HCT116 (cell line): ENCODE measurements around the gene TMPRSS13. TPM values are rescaled to one million over a fixed set of nuclear protein-coding genes. Genes with fewer than 3 reads are reported as not detected.

Experiments
- ATAC-seq: fragments of 200-7000 bp; cut with Tn5 transposase; 2 replicates; pipeline ENCODE4 v1.9.1; 2020; ENCODE audit warnings: mild to moderate bottlenecking, moderate library complexity
- BruUV-seq: library from RNA; stranded (reverse); fragments of 400-500 nt; replicated peaks from 2 replicates; lab custom pipeline; 2021; lab: Mats Ljungman, UMichigan
- CTCF ChIA-PET: fragments of 300-600 bp; sonication (Branson Sonifier 250); formaldehyde crosslinking; loops from one replicate; lab custom pipeline; 2021; ENCODE audit warnings: antibody characterized with exemption; lab: Charles Lee
- POLR2A ChIA-PET: fragments of 300-600, 350-600 bp; sonication (Branson Sonifier 250); formaldehyde crosslinking; loops from one replicate; lab custom pipeline; 2021; ENCODE audit warnings: antibody characterized with exemption; lab: Charles Lee
- RAD21 ChIA-PET, 2 experiments: fragments of 300-600 bp; sonication (Branson Sonifier 250); formaldehyde crosslinking; loops; one replicate each; lab custom pipeline; 2023; ENCODE audit warnings: low total read pairs in 2 of 2; ENCODE audit not compliant: uncharacterized antibody in 2 of 2, unreplicated experiment in 2 of 2, low non-redundant PET in 1 of 2; lab: Charles Lee
- DNase-seq: peaks from one replicate; pipeline ENCODE4 v3.0.0-alpha.2; 2010; ENCODE audit warnings: low read depth, low spot score
- H2AFZ ChIP-seq: fragments of 200-600 bp; shearing (Covaris generic), sonication (generic); 2 replicates; pipeline ENCODE4 v1.6.1; 2017; ENCODE audit warnings: low read depth, mixed run types, mixed read lengths, antibody characterized with exemption, low read length; ENCODE audit not compliant: poor library complexity, severe bottlenecking
- H3K27ac ChIP-seq: 2 replicates; pipeline ENCODE4 v1.5.1; 2012; ENCODE audit warnings: low read depth, low read length
- H3K27me3 ChIP-seq: fragments of 200-600 bp; sonication (generic); 2 replicates; pipeline ENCODE4 v1.6.1; 2016; ENCODE audit warnings: mixed run types, low read length, mixed read lengths; ENCODE audit not compliant: insufficient read depth
- H3K36me3 ChIP-seq, 2 experiments: fragments of 200-500 bp in 1 of 2; fragments of 200-600 bp in 1 of 2; sonication (Bioruptor generic) in 1 of 2; sonication (generic) in 1 of 2; 2 replicates each; pipeline versions ENCODE4 v1.5.1 to v1.6.1; 2014 to 2016; ENCODE audit warnings: low read length in 2 of 2, inconsistent platforms in 1 of 2, mixed read lengths in 1 of 2, mixed run types in 1 of 2; ENCODE audit not compliant: insufficient read depth in 2 of 2, control insufficient read depth in 1 of 2
- H3K4me1 ChIP-seq, 2 experiments: fragments of 200-600 bp in 1 of 2; sonication (generic) in 1 of 2; 2 replicates each; pipeline versions ENCODE4 v1.5.1 to v1.6.1; 2012 to 2017; ENCODE audit warnings: low read length in 2 of 2, inconsistent platforms in 1 of 2, mild to moderate bottlenecking in 1 of 2, mixed read lengths in 1 of 2, mixed run types in 1 of 2, moderate library complexity in 1 of 2; ENCODE audit not compliant: insufficient read depth in 2 of 2, control insufficient read depth in 1 of 2
- H3K4me2 ChIP-seq: fragments of 200-600 bp; sonication (generic); 2 replicates; pipeline ENCODE4 v1.6.1; 2017; ENCODE audit warnings: mixed run types, low read length, mixed read lengths
- H3K4me3 ChIP-seq, 2 experiments: fragments of 200-600 bp in 1 of 2; sonication (generic) in 1 of 2; replicated peaks in 1 of 2; 2 replicates each; pipeline ENCODE4 v1.5.1; 2011 to 2016; ENCODE audit warnings: low read length in 2 of 2, control low read depth in 1 of 2, low read depth in 1 of 2, mild to moderate bottlenecking in 1 of 2, mixed read lengths in 1 of 2, mixed run types in 1 of 2
- H3K79me2 ChIP-seq: fragments of 200-600 bp; sonication (generic); 2 replicates; pipeline ENCODE4 v1.6.1; 2017; ENCODE audit warnings: mild to moderate bottlenecking, mixed run types, low read length, moderate library complexity, mixed read lengths; ENCODE audit not compliant: insufficient read depth
- H3K9ac ChIP-seq: fragments of 200-600 bp; sonication (generic); 2 replicates; pipeline ENCODE4 v1.6.1; 2016; ENCODE audit warnings: low read length, mixed read lengths
- H3K9me2 ChIP-seq: fragments of 200-600 bp; sonication (generic), shearing (Covaris generic); 2 replicates; pipeline ENCODE4 v1.6.1; 2017; ENCODE audit warnings: mixed run types, mild to moderate bottlenecking, moderate library complexity; ENCODE audit not compliant: insufficient read depth
- H3K9me3 ChIP-seq, 2 experiments: fragments of 200-500 bp in 1 of 2; fragments of 200-600 bp in 1 of 2; sonication (Bioruptor generic) in 1 of 2; sonication (generic) in 1 of 2; 2 replicates each; pipeline ENCODE4 v1.6.1; 2014 to 2017; ENCODE audit warnings: low read length in 2 of 2, mixed read lengths in 2 of 2, inconsistent platforms in 1 of 2, low read depth in 1 of 2, mild to moderate bottlenecking in 1 of 2, mixed run types in 1 of 2, moderate library complexity in 1 of 2; ENCODE audit not compliant: control insufficient read depth in 1 of 2, insufficient read depth in 1 of 2
- H4K20me1 ChIP-seq: fragments of 200-600 bp; sonication (generic), shearing (Covaris generic); 2 replicates; pipeline ENCODE4 v1.6.1; 2017; ENCODE audit warnings: mixed run types, mild to moderate bottlenecking, moderate library complexity; ENCODE audit not compliant: insufficient read depth
- CBX3 ChIP-seq: IDR thresholded peaks from 2 replicates; pipeline ENCODE4 v1.6.1; 2012; ENCODE audit warnings: low read depth
- CEBPB ChIP-seq: IDR thresholded peaks from 2 replicates; pipeline ENCODE4 v1.6.1; 2012; ENCODE audit warnings: low read depth
- ELF1 ChIP-seq: IDR thresholded peaks from 2 replicates; pipeline ENCODE4 v1.6.1; 2012; ENCODE audit warnings: low read depth, borderline replicate concordance
- EZH2 ChIP-seq: fragments of 200-600 bp; sonication (generic); IDR thresholded peaks from 2 replicates; pipeline ENCODE4 v1.6.1; 2017; ENCODE audit warnings: antibody characterized with exemption, mixed run types
- EZH2phosphoT487 ChIP-seq: fragments of 200-600 bp; IDR thresholded peaks from 2 replicates; pipeline ENCODE4 v1.6.1; 2018; ENCODE audit warnings: antibody characterized with exemption, borderline replicate concordance
- FOSL1 ChIP-seq: IDR thresholded peaks from 2 replicates; pipeline ENCODE4 v1.6.1; 2012; ENCODE audit warnings: low read depth
- JUND ChIP-seq: IDR thresholded peaks from 2 replicates; pipeline ENCODE4 v1.6.1; 2012
- MAX ChIP-seq: IDR thresholded peaks from 2 replicates; pipeline ENCODE4 v1.6.1; 2012
- POLR2A ChIP-seq: IDR thresholded peaks from 2 replicates; pipeline ENCODE4 v1.7.0; 2011; ENCODE audit warnings: borderline replicate concordance; ENCODE audit not compliant: insufficient read depth, insufficient read length; ENCODE audit errors: extremely low read depth
- POLR2AphosphoS5 ChIP-seq: IDR thresholded peaks from 2 replicates; pipeline ENCODE4 v1.6.1; 2011; ENCODE audit warnings: mild to moderate bottlenecking, low read depth, low read length, moderate library complexity
- RAD21 ChIP-seq: IDR thresholded peaks from 2 replicates; pipeline ENCODE4 v1.6.1; 2012; ENCODE audit warnings: low read depth, mild to moderate bottlenecking
- REST ChIP-seq: IDR thresholded peaks from 2 replicates; pipeline ENCODE4 v1.6.1; 2012; ENCODE audit warnings: low read depth
- SIN3A ChIP-seq: IDR thresholded peaks from 2 replicates; pipeline ENCODE4 v1.6.1; 2012; ENCODE audit warnings: low read depth
- SP1 ChIP-seq: IDR thresholded peaks from 2 replicates; pipeline ENCODE4 v1.6.1; 2012; ENCODE audit warnings: low read depth
- SRF ChIP-seq: IDR thresholded peaks from 2 replicates; pipeline ENCODE4 v1.6.1; 2012; ENCODE audit warnings: low read depth
- TCF7L2 ChIP-seq: IDR thresholded peaks from 2 replicates; pipeline ENCODE4 v1.7.0; 2011; ENCODE audit warnings: borderline replicate concordance, inconsistent platforms; ENCODE audit not compliant: insufficient read depth, insufficient read length; ENCODE audit errors: extremely low read depth
- YY1 ChIP-seq: IDR thresholded peaks from 2 replicates; pipeline ENCODE4 v1.6.1; 2011; ENCODE audit warnings: low read length, low read depth, moderate library complexity, mild to moderate bottlenecking; ENCODE audit not compliant: insufficient replicate concordance; ENCODE audit errors: extremely low read depth
- ZFX ChIP-seq: fragments of 450-650 bp; IDR thresholded peaks from 2 replicates; pipeline ENCODE4 v1.6.1; 2017
- intact Hi-C: fragments of 100-400 bp; cut with micrococcal nuclease; formaldehyde crosslinking; loops from 2 replicates; pipeline ENCODE4 v1.10.0; 2022
- total RNA-seq: library from RNA; stranded (reverse); gene quantifications from one replicate; pipeline ENCODE4 v1.2.1, GENCODE V29; 2021; ENCODE audit not compliant: unreplicated experiment
- TF ChIP-seq, protein P1 (sequence below): IDR thresholded peaks from 2 replicates; pipeline ENCODE4 v1.6.1; 2012
- TF ChIP-seq, protein P2 (sequence below): IDR thresholded peaks from 2 replicates; pipeline ENCODE4 v1.6.1; 2011; ENCODE audit warnings: mild to moderate bottlenecking, low read length, moderate library complexity; ENCODE audit not compliant: insufficient replicate concordance; ENCODE audit errors: extremely low read depth

TMPRSS13 gene
- total RNA-seq, 1 experiment from 2014 or later: 0.52 TPM

- no TSS peak for BruUV-seq
- Histone ChIP-seq H4K20me1 (no peaks in the 10 kb centered on the region), H3K4me1 (no peaks in the 10 kb centered on the region), H3K27me3 (no peaks in the 10 kb centered on the region), H3K79me2 (no peaks in the 10 kb centered on the region), H2AFZ (no peak overlapping the region), H3K4me3 (no peak overlapping the region), H3K9me3 (no peaks in the 10 kb centered on the region), H3K9ac (no peak overlapping the region), H3K36me3 (no peaks in the 10 kb centered on the region), H3K9me2 (no peaks in the 10 kb centered on the region), H3K27ac (no peak overlapping the region), H3K4me2 (no peak overlapping the region)
- ChIA-PET CTCF (no interaction called here), POLR2A (no interaction called here), RAD21 (no interaction called here)
- ATAC-seq: no peak
- no peak for DNase-seq
- intact Hi-C loops: no loop called here
- TF ChIP-seq ZFX (no peak), SIN3A (no peak), SRF (no peak), FOSL1 (no peak), CEBPB (no peak), JUND (no peak), RAD21 (no peak), REST (no peak), CBX3 (no peak), ELF1 (no peak), YY1 (no peak), POLR2A (no peak), POLR2AphosphoS5 (no peak), MAX (no peak), EZH2phosphoT487 (no peak), SP1 (no peak), TCF7L2 (no peak), EZH2 (no peak)
- TF ChIP-seq, protein P1, sequence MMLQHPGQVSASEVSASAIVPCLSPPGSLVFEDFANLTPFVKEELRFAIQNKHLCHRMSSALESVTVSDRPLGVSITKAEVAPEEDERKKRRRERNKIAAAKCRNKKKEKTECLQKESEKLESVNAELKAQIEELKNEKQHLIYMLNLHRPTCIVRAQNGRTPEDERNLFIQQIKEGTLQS: no peak
- TF ChIP-seq, protein P2, sequence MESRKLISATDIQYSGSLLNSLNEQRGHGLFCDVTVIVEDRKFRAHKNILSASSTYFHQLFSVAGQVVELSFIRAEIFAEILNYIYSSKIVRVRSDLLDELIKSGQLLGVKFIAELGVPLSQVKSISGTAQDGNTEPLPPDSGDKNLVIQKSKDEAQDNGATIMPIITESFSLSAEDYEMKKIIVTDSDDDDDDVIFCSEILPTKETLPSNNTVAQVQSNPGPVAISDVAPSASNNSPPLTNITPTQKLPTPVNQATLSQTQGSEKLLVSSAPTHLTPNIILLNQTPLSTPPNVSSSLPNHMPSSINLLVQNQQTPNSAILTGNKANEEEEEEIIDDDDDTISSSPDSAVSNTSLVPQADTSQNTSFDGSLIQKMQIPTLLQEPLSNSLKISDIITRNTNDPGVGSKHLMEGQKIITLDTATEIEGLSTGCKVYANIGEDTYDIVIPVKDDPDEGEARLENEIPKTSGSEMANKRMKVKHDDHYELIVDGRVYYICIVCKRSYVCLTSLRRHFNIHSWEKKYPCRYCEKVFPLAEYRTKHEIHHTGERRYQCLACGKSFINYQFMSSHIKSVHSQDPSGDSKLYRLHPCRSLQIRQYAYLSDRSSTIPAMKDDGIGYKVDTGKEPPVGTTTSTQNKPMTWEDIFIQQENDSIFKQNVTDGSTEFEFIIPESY: no peak
Observed at GRCh38 chr11:117898059-117898458, 31.1 kb downstream of the TMPRSS13 start.
